Gastrocnemius medialis (tissue), 4 donors: ENCODE data around the gene ZBTB2. TPM values are rescaled to one million over a fixed set of nuclear protein-coding genes. Genes with fewer than 3 reads are reported as not detected.
"Not testable (repeated sequence)": the region's sequence is repeated elsewhere in the genome, so short reads cannot be mapped to it uniquely, and the experiment has no call there.

Experiments
- ATAC-seq, 2 donors: fragments of 150-250 bp; one replicate each; pipeline ENCODE4 v1.9.1; 2016
- DNase-seq, 2 donors: peaks; one replicate each; pipeline ENCODE4 v3.0.0-alpha.2; 2019
- H3K27ac ChIP-seq, 4 donors: fragments of 200-600 bp; sonication (generic); 1 replicate in 1 of 4; 2 replicates in 3 of 4; pipeline ENCODE4 v1.5.1; 2016 to 2018; ENCODE audit warnings: mild to moderate bottlenecking in 2 of 4, moderate library complexity in 1 of 4
- H3K27me3 ChIP-seq, 3 donors: fragments of 200-600 bp; sonication (generic) in 2 of 3; 1 replicate in 1 of 3; 2 replicates in 2 of 3; pipeline versions ENCODE4 v1.5.1 to v1.6.0; 2016 to 2019; ENCODE audit warnings: mild to moderate bottlenecking in 1 of 3, moderate library complexity in 1 of 3
- H3K36me3 ChIP-seq, 2 donors: fragments of 200-600 bp; sonication (generic) in 1 of 2; one replicate each; pipeline ENCODE4 v1.5.1; 2017 to 2018
- H3K4me1 ChIP-seq, 2 donors: fragments of 200-600 bp; sonication (generic) in 1 of 2; one replicate each; pipeline ENCODE4 v1.5.1; 2016 to 2017; ENCODE audit warnings: mild to moderate bottlenecking in 2 of 2
- H3K4me3 ChIP-seq, 4 donors: fragments of 200-600 bp; sonication (generic) in 3 of 4; 1 replicate in 1 of 4; 2 replicates in 3 of 4; pipeline ENCODE4 v1.5.1; 2016 to 2019; ENCODE audit warnings: mild to moderate bottlenecking in 2 of 4
- H3K9me3 ChIP-seq, 3 donors: fragments of 200-600 bp; sonication (generic) in 2 of 3; 1 replicate in 1 of 3; 2 replicates in 2 of 3; pipeline ENCODE4 v1.5.1; 2016 to 2019
- CTCF ChIP-seq, 5 experiments: fragments of 450-650 bp in 3 of 5; fragments of 200-600 bp in 2 of 5; sonication (generic) in 2 of 5; IDR thresholded peaks in 4 of 5; conservative IDR thresholded peaks in 1 of 5; 1 replicate in 4 of 5; 2 replicates in 1 of 5; pipeline ENCODE4 v1.5.1; 2016 to 2019; ENCODE audit warnings: antibody characterized with exemption in 5 of 5, mild to moderate bottlenecking in 3 of 5, moderate library complexity in 3 of 5
- POLR2A ChIP-seq, 2 donors: fragments of 450-650 bp; IDR thresholded peaks; one replicate each; pipeline ENCODE4 v1.6.1; 2017; ENCODE audit warnings: antibody characterized with exemption in 2 of 2, mild to moderate bottlenecking in 2 of 2, moderate library complexity in 2 of 2
- in situ Hi-C, 4 donors: fragments of 200-750 bp; cut with MboI; loops; one replicate each; pipeline versions ENCODE4 v1.15.0 to v1.8.0; 2017; ENCODE audit warnings: low sequenced_read_pairs in 4 of 4
- intact Hi-C: fragments of 100-400 bp; cut with DNase I; formaldehyde crosslinking; loops from one replicate; pipeline ENCODE4 v1.15.1; 2023; ENCODE audit warnings: low total_unique reads
- total RNA-seq, 4 donors: library from RNA; depleted of rRNA; stranded (reverse); fragments of >200 nt; gene quantifications; one replicate each; pipeline versions ENCODE4 v1.1.0 to v1.2.3, GENCODE V29; 2016

The ZBTB2 gene
- total RNA-seq, 4 donors from 2014 or later: 9.6 to 18.5 (median 14.3) TPM

DNA sequence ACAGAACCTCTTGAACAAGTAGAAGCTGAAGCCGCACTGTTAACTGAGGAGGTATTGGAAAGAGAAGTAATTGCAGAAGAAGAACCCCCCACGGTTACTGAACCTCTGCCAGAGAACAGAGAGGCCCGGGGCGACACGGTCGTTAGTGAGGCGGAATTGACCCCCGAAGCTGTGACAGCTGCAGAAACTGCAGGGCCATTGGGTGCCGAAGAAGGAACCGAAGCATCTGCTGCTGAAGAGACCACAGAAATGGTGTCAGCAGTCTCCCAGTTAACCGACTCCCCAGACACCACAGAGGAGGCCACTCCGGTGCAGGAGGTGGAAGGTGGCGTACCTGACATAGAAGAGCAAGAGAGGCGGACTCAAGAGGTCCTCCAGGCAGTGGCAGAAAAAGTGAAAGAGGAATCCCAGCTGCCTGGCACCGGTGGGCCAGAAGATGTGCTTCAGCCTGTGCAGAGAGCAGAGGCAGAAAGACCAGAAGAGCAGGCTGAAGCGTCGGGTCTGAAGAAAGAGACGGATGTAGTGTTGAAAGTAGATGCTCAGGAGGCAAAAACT lies 40.1 kb downstream of the ZBTB2 start:
- no peak overlapping the region for H3K4me3 ChIP-seq
- ATAC-seq (no peak), DNase-seq (no peak)
- H3K4me1 ChIP-seq: no peaks in the 10 kb centered on the region
- no peaks in the 10 kb centered on the region for H3K36me3 ChIP-seq
- in situ Hi-C loops: no loop called here
- H3K27ac ChIP-seq: no peak overlapping the region
- H3K9me3 ChIP-seq: no peaks in the 10 kb centered on the region
- intact Hi-C loops: no loop called here
- TF ChIP-seq CTCF (IDR thresholded peaks at IDR 0.05 in 4 of 5, conservative IDR thresholded peaks at IDR 0.05 in 1 of 5) (no peak), POLR2A (IDR thresholded peaks at IDR 0.05) (no peak)
- H3K27me3 ChIP-seq: no peaks in the 10 kb centered on the region

DNA sequence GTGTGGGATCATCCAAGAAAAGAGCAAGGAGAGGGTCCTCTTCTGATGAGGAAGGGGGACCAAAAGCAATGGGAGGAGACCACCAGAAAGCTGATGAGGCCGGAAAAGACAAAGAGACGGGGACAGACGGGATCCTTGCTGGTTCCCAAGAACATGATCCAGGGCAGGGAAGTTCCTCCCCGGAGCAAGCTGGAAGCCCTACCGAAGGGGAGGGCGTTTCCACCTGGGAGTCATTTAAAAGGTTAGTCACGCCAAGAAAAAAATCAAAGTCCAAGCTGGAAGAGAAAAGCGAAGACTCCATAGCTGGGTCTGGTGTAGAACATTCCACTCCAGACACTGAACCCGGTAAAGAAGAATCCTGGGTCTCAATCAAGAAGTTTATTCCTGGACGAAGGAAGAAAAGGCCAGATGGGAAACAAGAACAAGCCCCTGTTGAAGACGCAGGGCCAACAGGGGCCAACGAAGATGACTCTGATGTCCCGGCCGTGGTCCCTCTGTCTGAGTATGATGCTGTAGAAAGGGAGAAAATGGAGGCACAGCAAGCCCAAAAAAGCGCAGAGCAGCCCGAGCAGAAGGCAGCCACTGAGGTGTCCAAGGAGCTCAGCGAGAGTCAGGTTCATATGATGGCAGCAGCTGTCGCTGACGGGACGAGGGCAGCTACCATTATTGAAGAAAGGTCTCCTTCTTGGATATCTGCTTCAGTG lies 40.8 kb downstream of the ZBTB2 start:
- TF ChIP-seq POLR2A (IDR thresholded peaks at IDR 0.05) (no peak), CTCF (IDR thresholded peaks at IDR 0.05 in 4 of 5, conservative IDR thresholded peaks at IDR 0.05 in 1 of 5) (no peak)
- Histone ChIP-seq H3K9me3 (no peaks in the 10 kb centered on the region), H3K4me3 (no peak overlapping the region), H3K4me1 (no peaks in the 10 kb centered on the region), H3K27me3 (no peaks in the 10 kb centered on the region), H3K36me3 (no peaks in the 10 kb centered on the region), H3K27ac (no peak overlapping the region)
- ATAC-seq (no peak), DNase-seq (no peak)
- intact Hi-C loops (no loop called here), in situ Hi-C loops (no loop called here)

DNA sequence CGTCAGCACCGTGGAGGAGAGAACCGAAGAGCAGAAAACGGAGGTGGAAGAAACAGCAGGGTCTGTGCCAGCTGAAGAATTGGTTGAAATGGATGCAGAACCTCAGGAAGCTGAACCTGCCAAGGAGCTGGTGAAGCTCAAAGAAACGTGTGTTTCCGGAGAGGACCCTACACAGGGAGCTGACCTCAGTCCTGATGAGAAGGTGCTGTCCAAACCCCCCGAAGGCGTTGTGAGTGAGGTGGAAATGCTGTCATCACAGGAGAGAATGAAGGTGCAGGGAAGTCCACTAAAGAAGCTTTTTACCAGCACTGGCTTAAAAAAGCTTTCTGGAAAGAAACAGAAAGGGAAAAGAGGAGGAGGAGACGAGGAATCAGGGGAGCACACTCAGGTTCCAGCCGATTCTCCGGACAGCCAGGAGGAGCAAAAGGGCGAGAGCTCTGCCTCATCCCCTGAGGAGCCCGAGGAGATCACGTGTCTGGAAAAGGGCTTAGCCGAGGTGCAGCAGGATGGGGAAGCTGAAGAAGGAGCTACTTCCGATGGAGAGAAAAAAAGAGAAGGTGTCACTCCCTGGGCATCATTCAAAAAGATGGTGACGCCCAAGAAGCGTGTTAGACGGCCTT lies 41.6 kb downstream of the ZBTB2 start:
- in situ Hi-C loops: no loop called here

GRCh38 chr6:151342750-151343149 lies 48.6 kb downstream of the ZBTB2 start:
- H3K9me3 ChIP-seq, H3K27ac ChIP-seq, H3K4me3 ChIP-seq, H3K27me3 ChIP-seq, ATAC-seq, DNase-seq, H3K4me1 ChIP-seq, H3K36me3 ChIP-seq, intact Hi-C loops, in situ Hi-C loops: not testable (repeated sequence)

More for the DNA sequence above, 41.6 kb downstream of the ZBTB2 start:
- Histone ChIP-seq H3K9me3 (no peaks in the 10 kb centered on the region), H3K27ac (no peak overlapping the region), H3K36me3 (no peaks in the 10 kb centered on the region), H3K27me3 (no peaks in the 10 kb centered on the region), H3K4me3 (no peak overlapping the region), H3K4me1 (no peaks in the 10 kb centered on the region)
- intact Hi-C loops: no loop called here
- DNase-seq (no peak), ATAC-seq (no peak)
- TF ChIP-seq CTCF (IDR thresholded peaks at IDR 0.05 in 4 of 5, conservative IDR thresholded peaks at IDR 0.05 in 1 of 5): no peak
- no peak for TF ChIP-seq POLR2A (IDR thresholded peaks at IDR 0.05)

GRCh38 chr6:151341476-151342195 lies 49.7 kb downstream of the ZBTB2 start:
- H3K27ac ChIP-seq: no peak overlapping the region
- H3K36me3 ChIP-seq: no peaks in the 10 kb centered on the region
- no peak overlapping the region for H3K4me3 ChIP-seq
- TF ChIP-seq POLR2A (IDR thresholded peaks at IDR 0.05): no peak
- TF ChIP-seq CTCF (IDR thresholded peaks at IDR 0.05 in 4 of 5, conservative IDR thresholded peaks at IDR 0.05 in 1 of 5): no peak
- intact Hi-C loops (no loop called here), in situ Hi-C loops (no loop called here)
- H3K9me3 ChIP-seq: no peaks in the 10 kb centered on the region
- ATAC-seq (no peak), DNase-seq (no peak)
- no peaks in the 10 kb centered on the region for H3K27me3 ChIP-seq
- H3K4me1 ChIP-seq: no peaks in the 10 kb centered on the region
